HCEC 1CT (cell line): ENCODE results near the gene CLDND1.
"Not testable (repeated sequence)": the region's sequence is repeated elsewhere in the genome, so short reads cannot be mapped to it uniquely, and the experiment has no call there.

Experiments
- DNase-seq: peaks from one replicate; pipeline ENCODE4 v3.0.0-alpha.2; 2017

The CLDND1 gene

GRCh38 chr3:98522544-98523281 lies at the start of gene CLDND1:
Gene CLDND1, minus strand, starts transcription at chr3:98522902. Its CDS starts 1,478 bp downstream, at chr3:98521424.
- peak; percentile 97 for DNase-seq

- no peak for DNase-seq
Measured at GRCh38 chr3:98568402-98568801, 45.7 kb upstream of the CLDND1 start.

GRCh38 chr3:98567666-98568270 lies 45.1 kb upstream of the CLDND1 start:
- DNase-seq: no peak

- no peak for DNase-seq
Measured at GRCh38 chr3:98565843-98566242, 43.1 kb upstream of the CLDND1 start.

- peak; percentile 50 for DNase-seq
Measured at GRCh38 chr3:98565237-98565643, 42.5 kb upstream of the CLDND1 start.

GRCh38 chr3:98564282-98565005 lies 41.7 kb upstream of the CLDND1 start:
- DNase-seq: no peak

GRCh38 chr3:98563661-98564281 lies 41.1 kb upstream of the CLDND1 start:
- DNase-seq: peak; percentile 86

- peak; percentile 35 for DNase-seq
Measured at GRCh38 chr3:98561727-98562521, 39.2 kb upstream of the CLDND1 start.

- no peak for DNase-seq
Measured at GRCh38 chr3:98560911-98561310, 38.2 kb upstream of the CLDND1 start.

GRCh38 chr3:98559769-98560168 lies 37.1 kb upstream of the CLDND1 start:
- not testable (repeated sequence) for DNase-seq

GRCh38 chr3:98558100-98558827 lies 35.6 kb upstream of the CLDND1 start:
- DNase-seq: no peak

GRCh38 chr3:98557324-98558010 lies 34.8 kb upstream of the CLDND1 start:
- DNase-seq: no peak

GRCh38 chr3:98556164-98557130 lies 33.7 kb upstream of the CLDND1 start:
- DNase-seq: no peak

GRCh38 chr3:98555025-98555379 lies 32.3 kb upstream of the CLDND1 start:
- no peak for DNase-seq

GRCh38 chr3:98554580-98554979 lies 31.9 kb upstream of the CLDND1 start:
- DNase-seq: no peak

GRCh38 chr3:98553753-98554152 lies 31.1 kb upstream of the CLDND1 start:
- no peak for DNase-seq

- no peak for DNase-seq
Measured at GRCh38 chr3:98553021-98553563, 30.4 kb upstream of the CLDND1 start.

- no peak for DNase-seq
Measured at GRCh38 chr3:98552232-98553020, 29.7 kb upstream of the CLDND1 start.

GRCh38 chr3:98551754-98552153 lies 29.1 kb upstream of the CLDND1 start:
- no peak for DNase-seq
